HG03280 (cell line): ENCODE results near the gene SYNGAP1.
"Not testable (repeated sequence)": the region's sequence is repeated elsewhere in the genome, so short reads cannot be mapped to it uniquely, and the experiment has no call there.

Source experiments
- ATAC-seq: cut with Tn5 transposase; IDR thresholded peaks from one replicate; pipeline ENCODE4 v1.9.1; 2021; ENCODE audit warnings: mild to moderate bottlenecking, moderate library complexity; ENCODE audit not compliant: unreplicated experiment

SYNGAP1 gene

GRCh38 chr6:33419580-33420490 lies at the start of gene SYNGAP1:
TSS of gene SYNGAP1 (plus strand) at chr6:33420065. CDS start at chr6:33420265, 200 bp downstream.
- no peak for ATAC-seq

DNA sequence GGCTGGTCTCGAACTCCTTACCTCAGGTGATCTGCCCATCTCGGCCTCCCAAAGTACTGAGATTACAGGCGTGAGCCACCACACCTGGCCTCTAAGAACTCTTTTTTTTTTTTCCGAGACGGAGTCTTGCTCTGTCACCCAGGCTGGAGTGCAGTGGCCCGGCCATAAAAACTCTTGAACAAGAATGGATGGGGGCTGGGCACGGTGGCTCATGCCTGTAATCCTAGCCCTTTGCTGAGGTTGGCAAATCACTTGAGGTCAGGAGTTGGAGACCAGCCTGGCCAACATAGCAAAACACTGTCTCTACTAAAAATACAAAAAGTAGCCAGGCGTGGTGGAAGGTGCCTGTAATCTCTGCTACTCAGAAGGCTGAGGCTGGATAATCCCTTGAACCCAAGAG lies 48.0 kb upstream of the SYNGAP1 start:
- ATAC-seq, result not testable (repeated sequence)

DNA sequence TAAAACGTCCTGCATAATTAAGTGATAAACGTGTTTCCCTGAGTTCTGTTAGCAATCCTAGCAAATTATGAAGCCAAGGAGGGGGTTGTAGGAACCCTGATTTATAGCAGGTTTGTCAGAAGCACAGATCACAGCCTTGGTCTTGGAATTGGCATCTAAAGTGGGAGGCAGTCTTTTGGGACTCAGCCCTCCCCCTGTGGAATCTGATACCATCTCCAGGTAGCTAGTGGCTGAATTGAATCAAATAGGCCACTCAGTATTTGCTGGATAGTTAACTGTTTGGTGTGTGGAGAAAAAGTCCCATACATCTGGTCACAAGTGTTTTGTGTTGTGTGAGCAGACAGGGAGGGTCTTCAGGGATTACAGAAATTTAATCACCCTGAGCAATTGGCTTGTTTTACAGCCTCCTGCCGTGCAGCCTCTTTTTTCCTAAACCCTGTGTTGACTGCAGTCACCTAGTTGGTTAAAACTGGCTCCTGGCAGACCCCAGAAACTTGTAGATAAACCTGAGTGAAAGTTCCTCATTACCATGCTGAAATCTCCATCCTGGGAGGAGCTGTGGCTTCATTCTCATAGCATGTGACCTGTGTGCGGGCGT lies 47.2 kb upstream of the SYNGAP1 start:
- no peak for ATAC-seq

DNA sequence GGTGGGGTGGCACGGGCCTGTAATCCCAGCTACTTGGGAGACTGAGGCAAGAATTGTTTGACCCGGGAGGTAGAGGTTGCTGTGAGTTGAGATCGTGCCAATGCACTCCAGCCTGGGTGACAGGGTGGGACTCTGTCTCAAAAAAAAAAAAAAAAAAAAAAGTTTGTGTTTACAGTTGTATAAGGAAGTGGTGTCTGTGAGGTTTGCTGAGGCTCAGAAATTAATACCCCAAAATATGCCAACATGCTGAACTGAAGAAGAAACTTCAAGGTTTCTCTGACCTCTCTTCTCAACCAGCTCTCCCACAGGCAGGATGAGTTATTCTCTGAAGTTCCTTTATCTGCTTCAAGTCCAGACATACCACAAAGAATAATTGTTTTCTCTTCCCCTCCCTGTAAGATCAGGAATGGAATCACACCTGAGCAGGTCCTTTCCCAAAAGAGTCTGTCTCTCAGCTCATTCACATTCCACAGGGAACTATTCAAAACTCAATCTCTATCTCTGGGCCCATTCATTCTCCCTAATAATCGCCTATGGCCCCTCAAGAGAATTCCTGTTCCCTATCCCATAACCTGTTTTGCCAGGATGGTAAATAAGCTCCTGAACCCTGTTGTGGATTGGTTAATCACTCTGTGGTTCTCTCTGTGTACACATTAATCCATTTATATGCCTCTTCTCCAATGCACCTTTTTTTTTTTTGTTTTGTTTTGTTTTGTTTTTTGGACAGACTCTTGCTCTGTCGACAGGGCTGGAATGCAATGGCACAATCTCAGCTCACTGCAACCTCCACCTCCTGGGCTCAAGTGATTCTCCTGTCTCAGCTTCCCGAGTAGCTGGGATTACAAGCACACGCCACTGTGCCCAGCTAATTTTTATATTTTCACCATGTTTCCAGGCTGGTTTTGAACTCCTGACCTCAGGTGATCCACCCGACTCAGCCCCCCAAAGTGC lies 45.6 kb upstream of the SYNGAP1 start:
- no peak for ATAC-seq

DNA sequence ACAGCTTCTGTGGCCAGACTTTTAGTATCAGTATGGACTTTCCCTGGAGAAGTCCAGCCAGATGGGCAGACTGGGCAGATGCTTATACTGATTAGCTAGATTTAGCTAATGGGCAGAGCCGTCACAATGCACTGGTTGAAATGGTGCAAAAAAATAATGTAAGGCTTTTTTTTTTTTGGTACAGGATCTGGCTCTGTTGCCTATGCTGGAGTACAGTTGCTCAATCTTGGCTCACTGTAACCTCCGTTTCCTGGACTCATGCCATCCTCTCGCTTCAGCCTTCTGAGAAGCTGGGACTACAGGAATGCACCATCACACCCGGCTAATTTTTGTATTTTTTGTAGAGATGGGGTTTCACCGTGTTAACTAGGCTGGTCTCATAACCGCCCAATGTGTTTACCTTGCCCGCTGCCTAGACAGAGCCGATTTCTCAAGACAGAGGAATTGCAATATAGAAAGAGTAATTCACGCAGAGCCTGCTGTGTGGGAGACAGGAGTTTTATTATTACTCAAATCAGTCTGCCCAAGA lies 44.7 kb upstream of the SYNGAP1 start:
- no peak for ATAC-seq

- no peak for ATAC-seq
These were observed 42.7 kb upstream of the SYNGAP1 start for GRCh38 chr6:33377171-33377570.

DNA sequence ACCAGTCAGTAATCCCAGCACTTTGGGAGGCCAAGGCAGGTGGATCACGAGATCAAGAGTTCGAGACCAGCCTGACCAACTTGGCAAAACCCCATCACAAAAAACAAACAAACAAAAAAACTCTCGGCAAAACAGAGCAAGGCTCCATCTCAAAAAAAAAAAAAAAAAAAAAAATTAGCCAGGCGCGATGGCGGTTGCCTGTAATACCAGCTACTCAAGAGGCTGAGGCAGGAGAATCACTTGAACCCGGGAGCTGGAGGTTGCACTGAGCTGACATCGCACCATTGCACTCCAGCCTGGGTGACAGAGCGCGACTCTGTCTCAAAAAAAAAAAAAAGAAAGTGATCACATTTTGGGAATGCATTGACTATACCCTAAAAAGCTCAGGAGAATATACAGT lies 40.7 kb upstream of the SYNGAP1 start:
- ATAC-seq, result not testable (repeated sequence)

DNA sequence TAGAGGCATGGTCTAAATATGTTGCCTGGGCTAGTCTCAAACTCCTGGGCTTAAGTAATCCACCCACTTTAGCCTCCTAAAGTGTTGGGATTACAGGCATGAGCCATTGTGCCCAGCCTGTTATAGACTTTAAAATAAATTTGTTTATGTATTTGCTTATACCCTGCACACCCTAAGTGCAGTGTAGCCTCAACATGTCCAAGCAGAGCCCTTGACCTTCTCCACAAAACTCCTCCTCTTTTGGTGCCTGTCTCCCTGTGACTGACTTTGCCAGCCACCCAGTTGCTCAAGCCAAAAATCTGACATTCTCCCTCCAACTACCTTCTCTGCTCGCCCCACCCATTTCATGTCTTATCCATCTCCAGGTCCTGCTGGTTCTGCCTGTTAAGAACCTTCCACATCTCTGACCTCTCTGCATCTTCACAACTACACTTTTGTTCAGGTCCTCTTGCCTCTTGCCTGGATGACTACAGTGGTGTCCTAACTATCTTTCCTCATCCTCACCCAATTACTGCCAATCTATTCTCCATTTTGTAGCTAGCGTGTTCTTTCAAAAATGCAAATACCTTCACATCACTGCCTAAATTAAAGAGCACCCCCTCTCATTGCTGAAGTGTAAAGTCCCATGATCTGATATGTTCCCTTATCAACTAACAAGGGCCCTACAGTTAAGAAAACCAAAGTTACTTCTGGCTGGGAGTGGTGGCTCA lies 39.4 kb upstream of the SYNGAP1 start:
- ATAC-seq, result no peak

GRCh38 chr6:33383427-33384185 lies 36.3 kb upstream of the SYNGAP1 start:
- ATAC-seq, result no peak

- no peak for ATAC-seq
These were observed 35.3 kb upstream of the SYNGAP1 start for GRCh38 chr6:33384581-33385020.

DNA sequence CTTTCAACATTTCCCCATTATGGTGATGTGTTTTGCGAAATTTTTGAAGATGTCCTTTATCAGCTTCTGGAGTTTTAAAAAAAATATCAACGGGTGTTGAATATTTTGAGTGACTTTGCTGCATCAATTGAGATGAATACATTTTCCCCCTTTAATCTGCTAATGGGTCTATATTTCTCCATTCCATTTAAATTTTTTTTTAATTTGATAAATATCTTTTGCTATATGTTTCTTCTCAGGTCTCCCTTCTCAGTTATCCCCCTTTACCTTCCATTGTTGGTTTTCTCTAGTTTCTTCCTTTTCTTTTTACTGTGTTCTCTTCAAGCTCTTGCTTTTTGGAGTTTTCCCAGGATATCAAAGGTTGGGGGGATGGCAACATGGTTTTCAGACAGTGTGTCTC lies 29.7 kb upstream of the SYNGAP1 start:
- ATAC-seq, result no peak

DNA sequence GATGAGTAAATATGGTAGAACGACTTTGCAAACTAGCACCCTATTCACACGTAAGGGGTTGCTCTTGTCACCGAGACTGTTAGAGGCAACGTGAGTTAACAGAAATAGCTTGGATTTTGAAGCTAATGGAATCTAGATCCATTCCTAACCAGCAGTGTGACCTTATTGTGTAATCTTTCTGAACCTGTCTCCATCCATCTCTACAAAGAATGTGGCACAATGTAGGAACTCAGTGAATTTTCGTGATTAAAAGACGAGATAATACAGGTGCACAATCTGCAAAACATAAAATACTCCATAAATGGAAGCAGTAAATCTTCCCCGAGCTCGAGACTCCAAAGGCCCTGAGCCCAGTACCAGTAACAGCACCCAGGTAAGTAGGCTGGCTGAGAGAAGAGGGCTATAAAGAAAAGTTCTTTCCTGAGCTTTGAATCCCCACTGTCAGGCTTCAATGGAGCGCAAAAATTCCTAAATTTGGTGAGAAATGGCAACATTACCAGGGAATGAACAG lies 29.0 kb upstream of the SYNGAP1 start:
- no peak for ATAC-seq

- ATAC-seq, result peak; percentile 88
These were observed 28.5 kb upstream of the SYNGAP1 start, which contains the start of gene KIFC1 for GRCh38 chr6:33391278-33391921. TSS of gene KIFC1 (plus strand) at chr6:33391823. CDS start at chr6:33391986, 163 bp downstream.

DNA sequence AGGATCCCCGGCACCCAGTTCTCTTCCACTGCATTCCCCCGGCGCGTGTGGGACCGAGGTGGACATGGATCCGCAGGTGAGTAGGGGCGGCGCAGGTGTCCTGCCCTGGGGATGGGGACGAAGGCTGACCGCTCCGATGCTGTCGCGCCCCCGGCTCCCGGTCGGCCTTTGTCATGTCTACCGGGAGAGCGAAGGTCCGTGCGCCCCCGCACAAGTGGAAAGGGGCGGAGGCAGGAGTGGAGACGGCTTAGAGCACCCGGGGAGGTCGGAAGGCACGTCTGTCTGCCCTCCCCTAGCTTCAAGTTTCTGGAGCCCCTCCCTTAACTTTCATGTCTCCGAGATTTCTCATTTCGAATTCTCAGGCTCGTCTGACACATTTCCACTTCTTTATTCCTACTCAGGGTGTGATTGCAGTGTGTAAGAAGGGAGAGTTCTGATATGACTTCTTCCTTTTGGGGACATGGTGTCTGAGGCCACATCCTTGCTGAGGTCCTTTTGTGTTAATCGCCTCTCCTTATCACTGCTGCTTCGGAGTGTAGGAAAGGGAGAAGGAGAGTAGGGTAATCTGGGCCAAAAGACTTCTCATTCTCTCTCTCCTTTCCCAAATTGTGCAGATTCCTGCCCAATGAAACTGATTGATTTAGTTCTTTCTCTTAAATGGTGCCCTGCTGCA lies 27.8 kb upstream of the SYNGAP1 start:
- peak; percentile 6 for ATAC-seq

DNA sequence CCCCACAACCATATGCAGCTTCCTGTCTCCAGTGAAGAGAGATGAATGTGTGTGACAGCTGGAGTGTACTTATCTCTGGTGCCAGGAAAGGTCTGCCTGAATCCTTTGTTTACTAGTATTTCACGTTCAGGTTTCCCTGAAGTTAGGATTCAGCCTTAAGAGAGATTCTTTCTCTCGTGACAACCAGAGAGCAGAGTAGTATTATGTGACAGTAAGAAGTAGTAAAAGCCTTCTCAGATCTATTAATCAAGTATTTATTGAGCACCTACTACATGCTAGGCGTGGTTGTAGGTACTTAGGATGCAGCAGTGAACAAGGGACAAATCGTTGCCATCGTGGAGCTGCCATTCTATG lies 27.3 kb upstream of the SYNGAP1 start:
- ATAC-seq, result no peak

- ATAC-seq, result no peak
These were observed 26.9 kb upstream of the SYNGAP1 start for GRCh38 chr6:33392979-33393378.

DNA sequence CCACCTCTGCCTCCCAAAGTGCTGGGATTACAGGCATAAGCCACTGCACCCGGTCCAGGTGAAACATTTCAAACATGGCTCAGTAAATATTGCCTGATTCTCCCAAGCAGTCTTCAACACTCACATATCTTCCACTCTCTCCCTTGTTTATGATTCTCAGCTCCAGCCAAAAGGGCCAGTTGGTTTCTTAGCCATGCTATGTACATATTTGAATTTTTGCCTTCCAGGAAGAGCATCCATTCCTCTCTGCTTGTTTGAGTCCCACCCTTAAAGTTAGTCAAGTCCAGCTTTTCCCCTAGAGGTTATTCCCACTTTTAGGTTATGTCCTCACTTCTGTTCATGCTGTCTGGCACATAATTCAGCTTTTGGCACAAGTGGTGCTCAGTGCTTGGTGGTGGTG lies 22.3 kb upstream of the SYNGAP1 start:
- ATAC-seq, result no peak

DNA sequence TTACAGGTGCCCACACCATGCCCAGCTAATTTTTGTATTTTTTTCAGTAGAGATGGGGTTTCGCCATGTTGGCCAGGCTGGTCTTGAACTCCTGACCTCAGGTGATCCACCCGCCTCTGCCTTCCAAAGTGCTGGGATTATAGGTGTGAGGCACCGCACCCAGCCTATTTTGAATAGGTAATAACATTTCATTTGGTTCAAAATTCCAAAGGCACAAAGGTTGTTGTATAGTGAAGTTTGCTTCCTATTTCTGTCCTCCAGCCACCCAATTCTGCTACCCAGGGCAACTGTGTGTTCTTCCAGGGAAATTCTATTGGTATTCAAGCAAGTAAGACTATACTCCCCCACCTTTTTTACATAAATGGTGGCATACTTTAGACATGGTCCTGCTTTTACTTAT lies 21.3 kb upstream of the SYNGAP1 start:
- ATAC-seq, result not testable (repeated sequence)
